HEK293 (cell line): ENCODE data around the gene TCOF1.

Experiments used
- EGR2 ChIP-seq: fragments of 450-650 bp; formaldehyde crosslinking; IDR thresholded peaks from 2 replicates; pipeline ENCODE4 v1.5.1; 2016; ENCODE audit warnings: low read depth, missing biosample characterization, missing genetic modification characterization
- PATZ1 ChIP-seq: fragments of 450-650 bp; formaldehyde crosslinking; IDR thresholded peaks from 2 replicates; pipeline ENCODE4 v1.5.1; 2016; ENCODE audit warnings: missing biosample characterization, missing genetic modification characterization
- REST ChIP-seq: fragments of 450-650 bp; formaldehyde crosslinking; IDR thresholded peaks from 2 replicates; pipeline ENCODE4 v1.5.1; 2016; ENCODE audit warnings: missing biosample characterization, missing genetic modification characterization
- SALL2 ChIP-seq: fragments of 450-650 bp; formaldehyde crosslinking; IDR thresholded peaks from 2 replicates; pipeline ENCODE4 v1.5.0; 2017; ENCODE audit warnings: missing biosample characterization, mild to moderate bottlenecking, missing genetic modification characterization, borderline replicate concordance
- SP7 ChIP-seq: fragments of 450-650 bp; formaldehyde crosslinking; IDR thresholded peaks from 2 replicates; pipeline ENCODE4 v1.5.1; 2016; ENCODE audit warnings: missing biosample characterization, missing genetic modification characterization
- YY2 ChIP-seq: fragments of 450-650 bp; formaldehyde crosslinking; IDR thresholded peaks from 2 replicates; pipeline ENCODE4 v1.5.1; 2016; ENCODE audit warnings: missing biosample characterization, missing genetic modification characterization
- ZBTB10 ChIP-seq: fragments of 450-650 bp; formaldehyde crosslinking; IDR thresholded peaks from 2 replicates; pipeline ENCODE4 v1.5.1; 2016; ENCODE audit warnings: missing biosample characterization, missing genetic modification characterization
- ZBTB17 ChIP-seq: fragments of 450-650 bp; formaldehyde crosslinking; IDR thresholded peaks from 2 replicates; pipeline ENCODE4 v1.5.1; 2016; ENCODE audit warnings: missing biosample characterization, missing genetic modification characterization
- ZBTB49 ChIP-seq: fragments of 450-650 bp; formaldehyde crosslinking; IDR thresholded peaks from 2 replicates; pipeline ENCODE4 v1.5.1; 2016; ENCODE audit warnings: missing biosample characterization, missing genetic modification characterization, low read depth
- ZEB2 ChIP-seq: fragments of 450-650 bp; formaldehyde crosslinking; IDR thresholded peaks from 2 replicates; pipeline ENCODE4 v1.5.1; 2016; ENCODE audit warnings: missing biosample characterization, missing genetic modification characterization
- ZFP69B ChIP-seq: fragments of 450-650 bp; formaldehyde crosslinking; IDR thresholded peaks from 2 replicates; pipeline ENCODE4 v1.5.1; 2016; ENCODE audit warnings: missing biosample characterization, missing genetic modification characterization
- ZNF114 ChIP-seq: fragments of 450-650 bp; formaldehyde crosslinking; IDR thresholded peaks from 2 replicates; pipeline ENCODE4 v1.5.0; 2017; ENCODE audit warnings: missing biosample characterization, missing genetic modification characterization
- ZNF132 ChIP-seq: fragments of 450-650 bp; formaldehyde crosslinking; IDR thresholded peaks from 2 replicates; pipeline ENCODE4 v1.5.1; 2017; ENCODE audit warnings: missing biosample characterization, missing genetic modification characterization, borderline replicate concordance
- ZNF146 ChIP-seq: fragments of 450-650 bp; formaldehyde crosslinking; IDR thresholded peaks from 2 replicates; pipeline ENCODE4 v1.5.1; 2016; ENCODE audit warnings: missing biosample characterization, missing genetic modification characterization
- ZNF174 ChIP-seq: fragments of 450-650 bp; formaldehyde crosslinking; IDR thresholded peaks from 2 replicates; pipeline ENCODE4 v1.5.0; 2017; ENCODE audit warnings: missing biosample characterization, mild to moderate bottlenecking, missing genetic modification characterization
- ZNF221 ChIP-seq: fragments of 450-650 bp; formaldehyde crosslinking; IDR thresholded peaks from 2 replicates; pipeline ENCODE4 v1.5.1; 2017; ENCODE audit warnings: missing biosample characterization, missing genetic modification characterization, borderline replicate concordance
- ZNF266 ChIP-seq: fragments of 450-650 bp; formaldehyde crosslinking; IDR thresholded peaks from 2 replicates; pipeline ENCODE4 v1.5.1; 2016; ENCODE audit warnings: missing biosample characterization, missing genetic modification characterization, low read depth
- ZNF292 ChIP-seq: fragments of 450-650 bp; formaldehyde crosslinking; IDR thresholded peaks from 2 replicates; pipeline ENCODE4 v1.5.1; 2016; ENCODE audit warnings: low read depth, missing biosample characterization, missing genetic modification characterization, borderline replicate concordance
- ZNF302 ChIP-seq: fragments of 450-650 bp; formaldehyde crosslinking; IDR thresholded peaks from 2 replicates; pipeline ENCODE4 v1.5.1; 2016; ENCODE audit warnings: missing biosample characterization, missing genetic modification characterization, low read depth
- ZNF324 ChIP-seq: fragments of 450-650 bp; formaldehyde crosslinking; IDR thresholded peaks from 2 replicates; pipeline ENCODE4 v1.5.1; 2016; ENCODE audit warnings: missing biosample characterization, missing genetic modification characterization
- ZNF416 ChIP-seq: fragments of 450-650 bp; formaldehyde crosslinking; IDR thresholded peaks from 2 replicates; pipeline ENCODE4 v1.5.1; 2016; ENCODE audit warnings: missing biosample characterization, missing genetic modification characterization
- ZNF426 ChIP-seq: fragments of 450-650 bp; formaldehyde crosslinking; IDR thresholded peaks from 2 replicates; pipeline ENCODE4 v1.5.1; 2017; ENCODE audit warnings: missing biosample characterization, missing genetic modification characterization, mild to moderate bottlenecking, inconsistent platforms, moderate library complexity
- ZNF513 ChIP-seq: fragments of 450-650 bp; IDR thresholded peaks from 2 replicates; pipeline ENCODE4 v1.5.1; 2018; ENCODE audit warnings: missing biosample characterization, missing genetic modification characterization
- ZNF514 ChIP-seq: fragments of 450-650 bp; formaldehyde crosslinking; IDR thresholded peaks from 2 replicates; pipeline ENCODE4 v1.5.1; 2016; ENCODE audit warnings: missing biosample characterization, missing genetic modification characterization
- ZNF561 ChIP-seq: fragments of 450-650 bp; IDR thresholded peaks from 2 replicates; pipeline ENCODE4 v1.5.1; 2018; ENCODE audit warnings: missing biosample characterization, missing genetic modification characterization, borderline replicate concordance
- ZNF830 ChIP-seq: fragments of 450-650 bp; IDR thresholded peaks from 2 replicates; pipeline ENCODE4 v1.5.0; 2018; ENCODE audit warnings: missing biosample characterization, missing genetic modification characterization, low read depth, mild to moderate bottlenecking, moderate library complexity
- ZNF837 ChIP-seq: fragments of 450-650 bp; formaldehyde crosslinking; IDR thresholded peaks from 2 replicates; pipeline ENCODE4 v1.5.1; 2016; ENCODE audit warnings: missing biosample characterization, missing genetic modification characterization

TCOF1 gene

GRCh38 chr5:150357326-150358260 lies at the start of gene TCOF1 (continued):
- no peak for TF ChIP-seq ZNF146 (tag by site-specific recombination)
- no peak for TF ChIP-seq ZNF114 (tag by site-specific recombination)
- no peak for TF ChIP-seq ZBTB49 (tag by site-specific recombination)
- no peak for TF ChIP-seq ZNF830 (tag by site-specific recombination)
- peak; percentile 60; the same call in 1 of the 2 replicates for TF ChIP-seq ZNF561
- no peak for TF ChIP-seq REST
- TF ChIP-seq YY2 (tag by site-specific recombination): peak; percentile 46
- TF ChIP-seq ZEB2 (tag by site-specific recombination): peak; percentile 85
- TF ChIP-seq SALL2: no peak
- TF ChIP-seq ZBTB10 (tag by site-specific recombination): peak; percentile 76; the same call in 1 of the 2 replicates
- TF ChIP-seq SP7 (tag by site-specific recombination): 0 out of 2 replicates have a peak, but pooled peaks have one; percentile 19
- no peak for TF ChIP-seq ZNF292
- no peak for TF ChIP-seq ZNF426 (tag by site-specific recombination)
- TF ChIP-seq EGR2 (tag by site-specific recombination): peak; percentile 23; the same call in 1 of the 2 replicates
- no peak for TF ChIP-seq ZNF514 (tag by site-specific recombination)
- no peak for TF ChIP-seq ZNF837 (tag by site-specific recombination)
- TF ChIP-seq ZNF266: no peak
- no peak for TF ChIP-seq ZNF174 (tag by site-specific recombination)
- no peak for TF ChIP-seq ZNF132 (tag by site-specific recombination)
- TF ChIP-seq ZNF221: no peak
- TF ChIP-seq PATZ1 (tag by site-specific recombination): peak; percentile 75
- TF ChIP-seq ZNF324 (tag by site-specific recombination): peak; percentile 52; the same call in 1 of the 2 replicates
- 0 out of 2 replicates have a peak, but pooled peaks have one; percentile 6 for TF ChIP-seq ZNF513 (tag by site-specific recombination)
- peak; percentile 73 for TF ChIP-seq ZBTB17 (tag by site-specific recombination)
- no peak for TF ChIP-seq ZNF416 (tag by site-specific recombination)
- TF ChIP-seq ZNF302: no peak
- TF ChIP-seq ZFP69B: no peak
